Transverse colon (tissue), 4 donors: Measurements from ENCODE around the gene SOX12. TPM values are rescaled to one million over a fixed set of nuclear protein-coding genes. Genes with fewer than 3 reads are reported as not detected.

Source experiments
- DNase-seq: peaks from one replicate; pipeline ENCODE4 v3.0.0-alpha.2; 2019
- H3K27ac ChIP-seq, 4 donors: fragments of 200-600 bp; sonication (generic); 2 replicates each; pipeline ENCODE4 v1.5.1; 2016 to 2018; ENCODE audit warnings: inconsistent platforms in 4 of 4
- H3K27me3 ChIP-seq: fragments of 200-600 bp; sonication (generic); 2 replicates; pipeline ENCODE4 v1.5.1; 2017; ENCODE audit warnings: inconsistent platforms
- H3K36me3 ChIP-seq, 4 donors: fragments of 200-600 bp; sonication (generic); 2 replicates each; pipeline ENCODE4 v1.5.1; 2017 to 2019; ENCODE audit warnings: inconsistent platforms in 4 of 4
- H3K4me1 ChIP-seq, 4 donors: fragments of 200-600 bp; sonication (generic); 2 replicates each; pipeline ENCODE4 v1.5.1; 2017 to 2020; ENCODE audit warnings: inconsistent platforms in 4 of 4
- H3K4me3 ChIP-seq, 4 donors: fragments of 200-600 bp; sonication (generic); 1 replicate in 1 of 4; 2 replicates in 3 of 4; pipeline versions ENCODE4 v1.5.1 to v1.6.1; 2017 to 2019; ENCODE audit warnings: inconsistent platforms in 4 of 4
- H3K9me3 ChIP-seq, 2 donors: fragments of 200-600 bp; sonication (generic); 2 replicates each; pipeline ENCODE4 v1.5.1; 2017 to 2019; ENCODE audit warnings: inconsistent platforms in 2 of 2
- EP300 ChIP-seq: sonication (generic); formaldehyde crosslinking; IDR thresholded peaks from one replicate; pipeline ENCODE4 v1.6.1; 2017; ENCODE audit warnings: antibody characterized with exemption, low read depth
- POLR2A ChIP-seq: fragments of 450-650 bp; IDR thresholded peaks from one replicate; pipeline ENCODE4 v1.6.1; 2016; ENCODE audit warnings: antibody characterized with exemption, mild to moderate bottlenecking, moderate library complexity
- POLR2AphosphoS5 ChIP-seq, 3 donors: sonication (generic); formaldehyde crosslinking; IDR thresholded peaks; one replicate each; pipeline ENCODE4 v1.6.1; 2016; ENCODE audit warnings: antibody characterized with exemption in 3 of 3
- WGBS, 2 donors: methylation state at CpG; one replicate each; pipeline ENCODE4 v1.1.5; 2018; ENCODE audit warnings: low coverage in 1 of 2; 5-methylcytosine and 5-hydroxymethylcytosine counted together
- in situ Hi-C, 4 donors: fragments of 200-750 bp; cut with MboI; loops; one replicate each; pipeline versions ENCODE4 v1.15.0 to v1.15.1; 2017; ENCODE audit warnings: low sequenced_read_pairs in 3 of 4, low pct_ligation_motif_present in 1 of 4, low pct_unique_long_range_greater_than_20kb in 1 of 4
- intact Hi-C: fragments of 100-400 bp; cut with DNase I; formaldehyde crosslinking; loops from one replicate; pipeline ENCODE4 v1.15.1; 2023; ENCODE audit warnings: low total_unique reads
- total RNA-seq, 4 donors: library from RNA; depleted of rRNA; stranded (reverse); fragments of >200 nt; gene quantifications; one replicate each; pipeline ENCODE4 v1.1.0, GENCODE V29; 2016
- TF ChIP-seq, protein P1 (sequence below), 5 experiments: fragments of 200-600 bp in 3 of 5; fragments of 450-650 bp in 2 of 5; sonication (generic) in 3 of 5; IDR thresholded peaks; 1 replicate in 2 of 5; 2 replicates in 3 of 5; pipeline ENCODE4 v1.5.1; 2016 to 2017; ENCODE audit warnings: antibody characterized with exemption in 5 of 5, inconsistent platforms in 3 of 5, mild to moderate bottlenecking in 2 of 5, moderate library complexity in 1 of 5

The SOX12 gene
- total RNA-seq, 4 donors from 2014 or later: 2.0 to 5.0 (median 3.5) TPM

GRCh38 chr20:378961-379336, 53.6 kb downstream of the SOX12 start:
- no peaks in the 10 kb centered on the region for H3K9me3 ChIP-seq
- no peak overlapping the region for H3K27ac ChIP-seq
- WGBS, 2 donors: 71 to 78% methylated on average over 4 to 5 of the region's 5 CpGs
- TF ChIP-seq POLR2AphosphoS5 (IDR thresholded peaks at IDR 0.05) (no peak), EP300 (no peak), POLR2A (no peak)
- TF ChIP-seq, protein P1, sequence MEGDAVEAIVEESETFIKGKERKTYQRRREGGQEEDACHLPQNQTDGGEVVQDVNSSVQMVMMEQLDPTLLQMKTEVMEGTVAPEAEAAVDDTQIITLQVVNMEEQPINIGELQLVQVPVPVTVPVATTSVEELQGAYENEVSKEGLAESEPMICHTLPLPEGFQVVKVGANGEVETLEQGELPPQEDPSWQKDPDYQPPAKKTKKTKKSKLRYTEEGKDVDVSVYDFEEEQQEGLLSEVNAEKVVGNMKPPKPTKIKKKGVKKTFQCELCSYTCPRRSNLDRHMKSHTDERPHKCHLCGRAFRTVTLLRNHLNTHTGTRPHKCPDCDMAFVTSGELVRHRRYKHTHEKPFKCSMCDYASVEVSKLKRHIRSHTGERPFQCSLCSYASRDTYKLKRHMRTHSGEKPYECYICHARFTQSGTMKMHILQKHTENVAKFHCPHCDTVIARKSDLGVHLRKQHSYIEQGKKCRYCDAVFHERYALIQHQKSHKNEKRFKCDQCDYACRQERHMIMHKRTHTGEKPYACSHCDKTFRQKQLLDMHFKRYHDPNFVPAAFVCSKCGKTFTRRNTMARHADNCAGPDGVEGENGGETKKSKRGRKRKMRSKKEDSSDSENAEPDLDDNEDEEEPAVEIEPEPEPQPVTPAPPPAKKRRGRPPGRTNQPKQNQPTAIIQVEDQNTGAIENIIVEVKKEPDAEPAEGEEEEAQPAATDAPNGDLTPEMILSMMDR (IDR thresholded peaks at IDR 0.05): no peak
- no peaks in the 10 kb centered on the region for H3K27me3 ChIP-seq
- peaks cover 0 to 12% (median 8%) of the 10 kb centered on the region in 4 donors for H3K4me1 ChIP-seq
- intact Hi-C loops: no loop called here
- in situ Hi-C loops: no loop called here
- H3K4me3 ChIP-seq: no peak overlapping the region
- H3K36me3 ChIP-seq: no peaks in the 10 kb centered on the region
- DNase-seq: no peak

Other genes with a start within 250 kb of the SOX12 start
- not detected for gene DEFB125, start 237.9 kb upstream of the SOX12 start, total RNA-seq
- not detected for gene DEFB126, start 183.0 kb upstream of the SOX12 start, total RNA-seq
- not detected for gene DEFB127, start 168.1 kb upstream of the SOX12 start, total RNA-seq
- gene DEFB128, start 135.8 kb upstream of the SOX12 start, total RNA-seq: not detected
- gene DEFB129, start 98.3 kb upstream of the SOX12 start, total RNA-seq: not detected
- gene DEFB132, start 67.8 kb upstream of the SOX12 start, total RNA-seq: not detected
- gene C20orf96, start 34.8 kb upstream of the SOX12 start, total RNA-seq: 10 to 100 TPM in 1 of 4 donors, 1 to 10 TPM in 3; 3.0 to 97.3 (median 3.7) TPM
- 10 to 100 TPM in 2 of 4 donors, 1 to 10 TPM in 2; 6.6 to 16.0 (median 10.1) TPM for gene ZCCHC3, start 28.0 kb upstream of the SOX12 start, total RNA-seq
- 10 to 100 TPM in 3 of 4 donors, 1 to 10 TPM in 1; 7.1 to 18.0 (median 12.8) TPM for gene NRSN2, start 21.6 kb downstream of the SOX12 start, total RNA-seq
- 10 to 100 TPM in 2 of 4 donors, 1 to 10 TPM in 2; 3.8 to 11.3 (median 7.9) TPM for gene TRIB3, start 55.2 kb downstream of the SOX12 start, total RNA-seq
- 100 to 1,000 TPM; 101 to 152 (median 110) TPM for gene RBCK1, start 82.7 kb downstream of the SOX12 start, total RNA-seq
- 10 to 100 TPM; 29.1 to 65.5 (median 36.9) TPM for gene TBC1D20, start 137.0 kb downstream of the SOX12 start, total RNA-seq
- gene CSNK2A1, start 218.2 kb downstream of the SOX12 start, total RNA-seq: 100 to 1,000 TPM in 1 of 4 donors, 10 to 100 TPM in 3; 76.7 to 100 (median 82.6) TPM